Tibial nerve (tissue), 4 donors: ENCODE data around the gene TRIM49. TPM values are rescaled to one million over a fixed set of nuclear protein-coding genes. Genes with fewer than 3 reads are reported as not detected.
"Not testable (repeated sequence)": the region's sequence is repeated elsewhere in the genome, so short reads cannot be mapped to it uniquely, and the experiment has no call there.

Experiments used
- DNase-seq, 2 donors: peaks; one replicate each; pipeline ENCODE4 v3.0.0-alpha.2; 2019; ENCODE audit warnings: low spot score in 2 of 2
- H3K27ac ChIP-seq, 4 donors: fragments of 200-600 bp; sonication (generic) in 3 of 4; one replicate each; pipeline ENCODE4 v1.5.1; 2017 to 2019; ENCODE audit warnings: mild to moderate bottlenecking in 1 of 4
- H3K27me3 ChIP-seq, 2 donors: fragments of 200-600 bp; sonication (generic) in 1 of 2; one replicate each; pipeline versions ENCODE4 v1.5.1 to v1.6.0; 2017 to 2019
- H3K36me3 ChIP-seq, 3 donors: fragments of 200-600 bp; sonication (generic); one replicate each; pipeline ENCODE4 v1.5.1; 2018 to 2019
- H3K4me1 ChIP-seq, 4 donors: fragments of 200-600 bp; sonication (generic) in 3 of 4; one replicate each; pipeline ENCODE4 v1.5.1; 2017 to 2019
- H3K4me3 ChIP-seq, 4 donors: fragments of 200-600 bp; sonication (generic) in 3 of 4; one replicate each; pipeline ENCODE4 v1.5.1; 2017 to 2019; ENCODE audit warnings: mild to moderate bottlenecking in 1 of 4, moderate library complexity in 1 of 4
- H3K9me3 ChIP-seq, 4 donors: fragments of 200-600 bp; sonication (generic) in 3 of 4; one replicate each; pipeline ENCODE4 v1.5.1; 2017 to 2019
- WGBS, 2 donors: methylation state at CpG; one replicate each; pipeline ENCODE4 v1.1.5; 2018; 5-methylcytosine and 5-hydroxymethylcytosine counted together
- small RNA-seq: library from RNA; depleted of rRNA; stranded (forward); fragments of <200 nt; gene quantifications from one replicate; pipeline ENCODE3, GENCODE V24; 2016
- total RNA-seq, 4 donors: library from RNA; depleted of rRNA; stranded (reverse); fragments of >200 nt; gene quantifications; one replicate each; pipeline ENCODE4 v1.1.0, GENCODE V29; 2016

Gene TRIM49, protein sequence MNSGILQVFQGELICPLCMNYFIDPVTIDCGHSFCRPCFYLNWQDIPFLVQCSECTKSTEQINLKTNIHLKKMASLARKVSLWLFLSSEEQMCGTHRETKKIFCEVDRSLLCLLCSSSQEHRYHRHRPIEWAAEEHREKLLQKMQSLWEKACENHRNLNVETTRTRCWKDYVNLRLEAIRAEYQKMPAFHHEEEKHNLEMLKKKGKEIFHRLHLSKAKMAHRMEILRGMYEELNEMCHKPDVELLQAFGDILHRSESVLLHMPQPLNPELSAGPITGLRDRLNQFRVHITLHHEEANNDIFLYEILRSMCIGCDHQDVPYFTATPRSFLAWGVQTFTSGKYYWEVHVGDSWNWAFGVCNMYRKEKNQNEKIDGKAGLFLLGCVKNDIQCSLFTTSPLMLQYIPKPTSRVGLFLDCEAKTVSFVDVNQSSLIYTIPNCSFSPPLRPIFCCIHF
- total RNA-seq, result not detected

DNA sequence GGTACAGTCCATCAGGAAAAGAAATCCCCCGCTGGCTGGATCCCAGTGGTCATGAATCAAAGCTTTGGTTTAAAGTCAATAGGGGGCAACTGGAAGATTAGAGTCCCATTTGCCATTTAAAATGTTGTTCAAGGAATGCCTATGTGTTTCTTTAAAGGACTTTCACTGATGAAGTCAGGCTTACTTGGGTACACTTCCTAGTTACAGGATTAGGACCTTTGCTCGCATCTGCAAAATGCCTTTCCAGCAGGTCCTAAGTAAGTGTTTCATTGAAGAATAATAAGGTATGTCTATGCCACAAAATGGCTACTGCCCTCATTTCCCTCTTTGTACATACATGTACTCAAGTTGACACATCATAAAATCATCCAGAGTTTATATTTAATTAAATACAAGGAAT lies at the start of gene TRIM49:
TSS of gene TRIM49 (minus strand) at position 101 of the 400 bp plus-strand sequence. CDS start 4,106 bp downstream, outside the sequence.
- H3K4me3 ChIP-seq, H3K4me1 ChIP-seq, H3K27ac ChIP-seq, H3K9me3 ChIP-seq, H3K36me3 ChIP-seq, DNase-seq, H3K27me3 ChIP-seq: not testable (repeated sequence)
- WGBS, 2 donors, result 74 to 86% methylated on average over 2 of the region's 2 CpGs

DNA sequence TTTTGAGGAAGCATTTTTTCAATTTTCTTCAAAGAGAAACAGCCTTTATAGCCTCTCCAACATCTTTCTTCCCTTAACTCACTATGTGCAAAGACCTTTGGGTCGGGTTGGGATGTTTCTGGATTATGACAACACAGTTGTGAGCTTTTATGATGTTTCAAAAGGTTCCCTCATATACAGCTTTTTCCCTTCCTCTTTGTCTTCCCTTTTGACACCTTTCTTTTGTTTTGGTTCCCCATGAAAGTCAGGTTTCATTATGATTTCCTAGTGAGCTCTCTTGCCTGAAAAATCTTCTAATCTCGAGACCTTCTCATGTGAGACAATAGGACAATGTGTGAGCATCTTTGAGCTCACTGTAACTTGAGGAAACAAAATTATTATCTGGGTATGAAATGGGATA lies 18.3 kb upstream of the TRIM49 start:
- H3K27ac ChIP-seq, H3K27me3 ChIP-seq, H3K4me1 ChIP-seq, H3K9me3 ChIP-seq, DNase-seq, H3K36me3 ChIP-seq, H3K4me3 ChIP-seq: not testable (repeated sequence)
- 48 to 52% methylated on average over 2 of the region's 2 CpGs for WGBS, 2 donors

DNA sequence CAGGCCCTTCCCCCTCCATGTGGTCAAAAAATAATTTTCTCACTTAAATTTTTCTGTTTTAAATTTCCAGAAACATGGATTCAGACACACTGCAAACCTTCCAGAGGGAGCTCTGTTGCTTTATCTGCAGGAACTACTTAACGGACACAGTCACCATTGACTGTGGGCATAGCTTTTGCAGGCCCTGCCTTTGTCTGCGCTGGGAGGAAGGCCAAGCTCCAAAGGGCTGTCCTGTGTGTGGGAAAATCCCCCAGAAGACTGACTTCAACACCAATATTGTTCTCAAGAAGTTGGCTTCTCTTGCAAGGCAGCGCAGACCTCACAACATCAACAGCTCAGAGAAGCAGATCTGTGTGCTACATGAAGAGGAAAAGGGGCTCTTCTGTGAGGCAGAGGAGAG lies 11.6 kb upstream of the TRIM49 start:
- not testable (repeated sequence) for H3K27ac ChIP-seq, H3K27me3 ChIP-seq, DNase-seq, H3K9me3 ChIP-seq, H3K36me3 ChIP-seq, H3K4me3 ChIP-seq, H3K4me1 ChIP-seq
- no CpG with 5 or more reads among the region's 3 CpGs for WGBS, 2 donors

DNA sequence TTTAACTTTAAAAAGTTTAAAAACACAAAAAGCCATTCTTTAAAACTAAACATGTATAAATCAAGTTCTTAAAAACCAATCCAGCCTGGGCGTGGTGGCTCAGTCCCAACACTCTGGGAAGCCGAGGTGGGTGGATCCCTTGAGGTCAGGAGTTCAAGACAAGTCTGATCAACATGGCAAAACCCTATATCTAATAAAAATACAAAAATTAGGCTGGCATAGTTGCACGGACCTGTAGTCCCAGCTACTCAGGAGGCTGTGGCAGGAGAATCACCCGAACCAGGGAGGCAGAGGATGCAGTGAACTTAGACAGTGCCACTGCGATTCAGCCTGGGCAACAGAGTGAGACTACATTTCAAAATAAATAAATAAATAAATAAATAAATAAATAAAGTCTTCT lies 5.2 kb upstream of the TRIM49 start:
- not testable (repeated sequence) for H3K27me3 ChIP-seq, DNase-seq
- 75 to 80% methylated on average over 5 of the region's 5 CpGs for WGBS, 2 donors

DNA sequence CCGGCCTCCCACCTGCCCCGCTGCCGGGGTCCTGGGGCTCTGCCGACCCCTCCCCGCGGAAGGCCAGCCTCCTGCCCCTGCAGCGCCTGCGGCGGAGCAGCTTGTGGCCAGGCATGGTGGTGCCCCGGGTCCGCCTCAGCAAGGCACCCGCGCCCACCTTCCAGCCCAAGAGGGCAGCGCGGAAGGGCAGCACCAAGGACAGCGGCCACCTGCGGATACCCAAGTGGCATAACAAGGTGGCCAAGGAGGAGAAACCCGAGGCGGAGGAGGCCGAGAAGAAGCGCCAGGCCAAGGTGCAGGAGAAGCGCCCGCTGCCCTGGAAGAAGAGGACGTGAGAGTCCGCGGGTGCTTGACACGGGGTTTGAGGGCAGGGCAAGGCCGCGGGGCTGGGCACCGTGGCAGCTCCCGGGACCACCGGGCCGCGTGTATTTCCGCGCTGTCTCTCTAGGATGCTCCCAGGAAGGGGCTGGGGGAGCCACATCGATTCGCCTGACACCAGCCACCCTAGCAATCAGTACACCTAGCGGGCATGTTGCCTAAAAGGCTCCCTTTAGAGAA lies 20.8 kb downstream of the TRIM49 start:
- not testable (repeated sequence) for H3K4me1 ChIP-seq, H3K27me3 ChIP-seq, H3K4me3 ChIP-seq, H3K9me3 ChIP-seq, DNase-seq, H3K36me3 ChIP-seq, H3K27ac ChIP-seq
- 80% methylated on average over 8 of the region's 39 CpGs; no CpG with 5 or more reads in 1 of the 2 donors for WGBS, 2 donors

More for the DNA sequence above, 5.2 kb upstream of the TRIM49 start:
- H3K9me3 ChIP-seq, H3K27ac ChIP-seq, H3K36me3 ChIP-seq, H3K4me1 ChIP-seq, H3K4me3 ChIP-seq: not testable (repeated sequence)

DNA sequence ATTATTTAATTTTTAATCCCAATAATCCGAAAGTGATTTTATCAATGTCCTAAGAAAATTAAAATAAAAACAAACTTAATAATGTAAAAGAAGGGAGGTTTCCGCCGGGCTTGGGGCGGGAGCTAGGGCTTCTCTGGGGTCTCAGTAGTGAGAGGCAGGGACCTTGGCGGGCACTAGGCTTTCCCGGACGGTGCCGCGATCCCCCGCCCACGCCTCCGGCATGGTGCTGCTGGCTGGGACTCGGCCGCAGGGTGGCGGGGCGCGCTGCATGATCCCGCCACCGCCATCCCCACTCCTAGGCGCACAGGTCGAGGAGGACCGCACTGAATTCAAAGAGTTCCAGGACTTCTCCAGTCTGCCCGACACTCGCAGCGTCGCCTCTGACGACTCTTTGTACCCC lies 22.6 kb downstream of the TRIM49 start:
- H3K9me3 ChIP-seq, DNase-seq, H3K4me1 ChIP-seq, H3K36me3 ChIP-seq, H3K27ac ChIP-seq, H3K27me3 ChIP-seq, H3K4me3 ChIP-seq: not testable (repeated sequence)
- 27 to 37% methylated on average over 11 to 18 of the region's 27 CpGs for WGBS, 2 donors

DNA sequence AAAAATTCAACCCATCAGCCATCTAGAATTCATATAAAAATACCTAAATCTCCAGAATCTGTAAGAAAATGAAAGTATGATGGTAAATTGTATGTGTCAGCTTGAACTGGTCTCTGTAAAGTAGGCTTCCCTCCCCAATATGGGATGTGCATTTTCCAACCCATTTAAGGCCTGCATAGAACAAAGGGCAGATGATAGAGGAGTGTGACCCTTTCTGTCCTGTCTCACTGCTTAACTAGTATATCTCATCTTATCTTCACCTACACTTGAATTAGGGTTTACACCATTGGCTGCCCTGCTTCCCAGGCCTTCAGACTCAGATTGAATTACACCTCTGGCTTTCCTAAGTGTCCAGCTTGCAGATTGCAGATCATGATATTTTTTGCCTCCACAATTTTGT lies 57.6 kb downstream of the TRIM49 start:
- H3K27me3 ChIP-seq, H3K9me3 ChIP-seq, H3K36me3 ChIP-seq, H3K4me1 ChIP-seq, DNase-seq, H3K27ac ChIP-seq, H3K4me3 ChIP-seq: not testable (repeated sequence)

Small RNA genes within 50 kb of the gene (small RNA-seq; reads per million reads assigned to genes)
- not detected for gene AP003122.3

Other genes starting within 250 kb of the TRIM49 start
- not detected for gene TRIM77, start 98.3 kb downstream of the TRIM49 start, total RNA-seq
- gene TRIM64B, start 69.9 kb upstream of the TRIM49 start, total RNA-seq, result not detected
- under 1 TPM in 1 of 4 donors, not detected in 3; 0.21 TPM for gene TRIM49D1, start 113.7 kb upstream of the TRIM49 start, total RNA-seq
- not detected for gene TRIM49D2, start 115.5 kb upstream of the TRIM49 start, total RNA-seq
- gene TRIM64, start 157.5 kb upstream of the TRIM49 start, total RNA-seq, result not detected
- gene TRIM49C, start 222.5 kb upstream of the TRIM49 start, total RNA-seq, result not detected